Measurements from ENCODE around the gene PRR15L. TPM values are rescaled to one million over a fixed set of nuclear protein-coding genes. Genes with fewer than 3 reads are reported as not detected.

PRR15L gene
- total RNA-seq, 1 donor from 2014 or later = not detected

GRCh38 chr17:47918991-47919390 is 38.7 kb downstream of the PRR15L start:
- no peaks in the 10 kb centered on the region for H3K4me1 Mint-ChIP-seq (ENCODE audit: unreplicated experiment)
- no peaks in the 10 kb centered on the region for H3K9me3 Mint-ChIP-seq (ENCODE audit: unreplicated experiment)
- H3K27me3 Mint-ChIP-seq (ENCODE audit: unreplicated experiment) = no peaks in the 10 kb centered on the region
- H3K36me3 Mint-ChIP-seq (ENCODE audit: unreplicated experiment) = peaks cover 28% of the 10 kb centered on the region
- DNase-seq (ENCODE audit: extremely low spot score, unreplicated experiment) = no peak
- TF ChIP-seq CTCF (IDR thresholded peaks at IDR 0.05) = no peak
- no peak overlapping the region for H3K4me3 Mint-ChIP-seq (ENCODE audit: unreplicated experiment)
- no peak overlapping the region for H3K27ac Mint-ChIP-seq (ENCODE audit: unreplicated experiment)

- Mint-ChIP-seq H3K27ac (ENCODE audit: unreplicated experiment) (no peak overlapping the region), H3K4me3 (ENCODE audit: unreplicated experiment) (no peak overlapping the region), H3K9me3 (ENCODE audit: unreplicated experiment) (no peaks in the 10 kb centered on the region), H3K27me3 (ENCODE audit: unreplicated experiment) (no peaks in the 10 kb centered on the region), H3K36me3 (ENCODE audit: unreplicated experiment) (peaks cover 21% of the 10 kb centered on the region), H3K4me1 (ENCODE audit: unreplicated experiment) (no peaks in the 10 kb centered on the region)
- TF ChIP-seq CTCF (IDR thresholded peaks at IDR 0.05) = no peak
- DNase-seq (ENCODE audit: extremely low spot score, unreplicated experiment) = no peak
Measured at GRCh38 chr17:47918006-47918405, 39.7 kb downstream of the PRR15L start.

DNA sequence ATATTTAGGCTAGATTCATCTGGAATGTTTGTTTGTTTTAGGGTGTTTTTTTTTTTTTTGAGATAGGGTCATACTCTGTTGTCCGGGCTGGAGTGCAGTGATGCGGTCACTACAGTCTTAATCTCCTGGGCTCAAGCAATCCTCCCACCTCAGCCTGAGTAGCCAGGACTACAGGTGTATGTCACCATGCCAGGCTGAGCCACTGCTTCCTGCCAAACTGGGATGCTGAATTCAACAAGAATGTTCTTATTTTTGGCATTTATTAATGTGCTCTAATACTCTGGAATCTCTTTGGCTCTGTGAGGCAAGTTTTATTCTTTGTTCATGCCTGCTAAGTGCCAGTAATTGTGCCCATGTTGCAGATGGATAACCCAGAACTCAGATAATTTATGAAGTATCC is 40.1 kb downstream of the PRR15L start:
- TF ChIP-seq CTCF (IDR thresholded peaks at IDR 0.05) = no peak
- no peaks in the 10 kb centered on the region for H3K27me3 Mint-ChIP-seq (ENCODE audit: unreplicated experiment)
- no peak overlapping the region for H3K27ac Mint-ChIP-seq (ENCODE audit: unreplicated experiment)

DNA sequence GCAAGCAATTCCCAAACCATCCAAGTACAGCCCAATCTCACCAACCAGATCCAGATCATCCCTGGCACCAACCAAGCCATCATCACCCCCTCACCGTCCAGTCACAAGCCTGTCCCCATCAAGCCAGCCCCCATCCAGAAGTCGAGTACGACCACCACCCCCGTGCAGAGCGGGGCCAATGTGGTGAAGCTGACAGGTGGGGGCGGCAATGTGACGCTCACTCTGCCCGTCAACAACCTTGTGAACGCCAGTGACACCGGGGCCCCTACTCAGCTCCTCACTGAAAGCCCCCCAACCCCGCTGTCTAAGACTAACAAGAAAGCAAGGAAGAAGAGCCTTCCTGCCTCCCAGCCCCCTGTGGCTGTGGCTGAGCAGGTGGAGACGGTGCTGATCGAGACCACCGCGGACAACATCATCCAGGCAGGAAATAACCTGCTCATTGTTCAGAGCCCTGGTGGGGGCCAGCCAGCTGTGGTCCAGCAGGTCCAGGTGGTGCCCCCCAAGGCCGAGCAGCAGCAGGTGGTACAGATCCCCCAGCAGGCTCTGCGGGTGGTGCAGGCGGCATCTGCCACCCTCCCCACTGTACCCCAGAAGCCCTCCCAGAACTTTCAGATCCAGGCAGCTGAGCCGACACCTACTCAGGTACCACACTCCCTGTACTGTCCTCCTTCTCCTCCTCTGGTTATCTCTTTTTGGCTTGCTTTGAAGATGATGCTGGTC is 41.0 kb downstream of the PRR15L start:
- Mint-ChIP-seq H3K36me3 (ENCODE audit: unreplicated experiment) (peaks cover 22% of the 10 kb centered on the region), H3K4me3 (ENCODE audit: unreplicated experiment) (no peak overlapping the region)
- TF ChIP-seq CTCF (IDR thresholded peaks at IDR 0.05) = no peak

More for the DNA sequence above, 40.1 kb downstream of the PRR15L start:
- Mint-ChIP-seq H3K9me3 (ENCODE audit: unreplicated experiment) (no peaks in the 10 kb centered on the region), H3K4me3 (ENCODE audit: unreplicated experiment) (no peak overlapping the region), H3K4me1 (ENCODE audit: unreplicated experiment) (no peaks in the 10 kb centered on the region), H3K36me3 (ENCODE audit: unreplicated experiment) (peaks cover 19% of the 10 kb centered on the region)
- DNase-seq (ENCODE audit: extremely low spot score, unreplicated experiment) = no peak

GRCh38 chr17:47915776-47916398 is 41.8 kb downstream of the PRR15L start:
- no peak overlapping the region for H3K4me3 Mint-ChIP-seq (ENCODE audit: unreplicated experiment)
- no peak for DNase-seq (ENCODE audit: extremely low spot score, unreplicated experiment)

More for the DNA sequence above, 41.0 kb downstream of the PRR15L start:
- Mint-ChIP-seq H3K27me3 (ENCODE audit: unreplicated experiment) (no peaks in the 10 kb centered on the region), H3K9me3 (ENCODE audit: unreplicated experiment) (no peaks in the 10 kb centered on the region), H3K4me1 (ENCODE audit: unreplicated experiment) (no peaks in the 10 kb centered on the region), H3K27ac (ENCODE audit: unreplicated experiment) (no peak overlapping the region)
- no peak for DNase-seq (ENCODE audit: extremely low spot score, unreplicated experiment)

More at GRCh38 chr17:47915776-47916398, 41.8 kb downstream of the PRR15L start:
- no peaks in the 10 kb centered on the region for H3K4me1 Mint-ChIP-seq (ENCODE audit: unreplicated experiment)
- H3K9me3 Mint-ChIP-seq (ENCODE audit: unreplicated experiment) = no peaks in the 10 kb centered on the region
- TF ChIP-seq CTCF (IDR thresholded peaks at IDR 0.05) = no peak
- H3K27ac Mint-ChIP-seq (ENCODE audit: unreplicated experiment) = no peak overlapping the region
- H3K27me3 Mint-ChIP-seq (ENCODE audit: unreplicated experiment) = no peaks in the 10 kb centered on the region
- H3K36me3 Mint-ChIP-seq (ENCODE audit: unreplicated experiment) = peaks cover 22% of the 10 kb centered on the region
